Activated CD8-positive, alpha-beta memory T cell treated with anti-CD3 and anti-CD28 coated beads, Interleukin-2, amount 50 U/mL, for 1 hour (primary cell): ENCODE measurements around the gene TMEM178B.

ENCODE experiments used
- DNase-seq: peaks from one replicate; pipeline ENCODE4 v3.0.0-alpha.2; 2020; ENCODE audit errors: extremely low read depth

The TMEM178B gene

DNA sequence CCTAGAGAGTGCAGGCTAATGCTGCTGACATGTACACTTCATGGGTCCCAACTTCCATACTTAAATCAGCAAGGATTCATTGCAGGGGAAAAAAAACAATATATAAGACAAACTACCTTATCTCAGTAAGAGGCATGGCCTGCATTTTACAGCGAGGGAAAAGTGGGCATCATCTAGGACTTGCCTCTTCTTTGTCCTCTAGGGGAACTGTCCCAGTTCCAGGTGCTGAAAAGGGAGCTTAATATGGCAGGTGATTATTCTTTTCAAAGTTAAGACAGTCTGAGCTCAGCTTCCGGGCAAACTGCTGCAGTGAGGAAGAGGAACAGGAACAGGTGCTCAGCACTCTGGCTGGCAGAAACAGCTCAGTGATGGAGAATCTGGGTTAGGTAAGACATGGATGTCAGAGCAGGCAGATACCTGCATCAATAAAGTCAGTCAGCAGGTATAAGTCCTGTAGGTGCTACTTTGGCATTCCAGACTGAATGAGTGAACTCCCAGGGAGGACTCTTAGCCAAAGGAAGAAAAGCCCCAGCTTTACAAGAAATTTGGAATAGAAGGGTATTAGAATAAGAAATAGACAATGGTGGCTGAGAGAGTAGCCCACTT, 147.2 kb downstream of the TMEM178B start:
- DNase-seq, result no peak

DNA sequence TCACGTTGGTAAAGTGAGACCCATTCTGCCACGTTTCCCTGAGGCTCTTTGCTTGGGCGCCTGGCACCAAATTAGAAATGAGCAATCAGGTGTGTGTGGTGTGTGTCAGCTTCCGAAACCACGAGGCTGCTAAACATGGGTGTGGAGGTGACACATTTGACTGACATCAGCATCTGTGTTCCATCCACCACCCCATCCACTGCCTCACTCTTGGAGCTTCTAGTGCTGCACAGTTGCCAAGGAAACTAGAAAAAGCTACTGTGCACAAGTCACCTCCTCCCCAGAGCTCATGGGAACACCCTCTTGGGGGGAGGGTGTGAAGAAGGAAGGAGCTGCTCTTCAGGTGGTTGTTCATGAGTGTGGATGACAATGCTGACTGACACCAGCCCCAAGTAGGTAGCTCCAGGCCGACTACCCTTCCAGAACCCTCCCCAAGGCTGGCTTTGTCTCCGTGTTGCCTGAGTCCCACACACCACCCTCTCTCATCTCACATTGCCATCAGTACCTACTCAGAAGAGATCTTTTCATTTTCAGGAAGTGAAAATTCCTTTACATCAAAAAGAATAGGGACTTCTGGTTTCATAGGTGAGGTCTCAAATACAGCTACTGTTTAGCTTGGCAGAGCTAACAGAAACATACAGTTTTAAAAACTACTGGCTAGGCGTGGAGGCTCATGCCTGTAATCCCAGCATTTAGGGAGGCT, 152.2 kb downstream of the TMEM178B start:
- no peak for DNase-seq

- no peak for DNase-seq
These were observed 153.6 kb downstream of the TMEM178B start for GRCh38 chr7:141227454-141227853.

- DNase-seq, result no peak
These were observed 154.6 kb downstream of the TMEM178B start for GRCh38 chr7:141228482-141228881.

GRCh38 chr7:141231018-141231792, 157.3 kb downstream of the TMEM178B start:
- DNase-seq, result no peak

- no peak for DNase-seq
These were observed 158.6 kb downstream of the TMEM178B start for GRCh38 chr7:141232286-141233051.

GRCh38 chr7:141234335-141235105, 160.7 kb downstream of the TMEM178B start:
- DNase-seq, result no peak

- DNase-seq, result no peak
These were observed 161.8 kb downstream of the TMEM178B start for GRCh38 chr7:141235656-141236055.

DNA sequence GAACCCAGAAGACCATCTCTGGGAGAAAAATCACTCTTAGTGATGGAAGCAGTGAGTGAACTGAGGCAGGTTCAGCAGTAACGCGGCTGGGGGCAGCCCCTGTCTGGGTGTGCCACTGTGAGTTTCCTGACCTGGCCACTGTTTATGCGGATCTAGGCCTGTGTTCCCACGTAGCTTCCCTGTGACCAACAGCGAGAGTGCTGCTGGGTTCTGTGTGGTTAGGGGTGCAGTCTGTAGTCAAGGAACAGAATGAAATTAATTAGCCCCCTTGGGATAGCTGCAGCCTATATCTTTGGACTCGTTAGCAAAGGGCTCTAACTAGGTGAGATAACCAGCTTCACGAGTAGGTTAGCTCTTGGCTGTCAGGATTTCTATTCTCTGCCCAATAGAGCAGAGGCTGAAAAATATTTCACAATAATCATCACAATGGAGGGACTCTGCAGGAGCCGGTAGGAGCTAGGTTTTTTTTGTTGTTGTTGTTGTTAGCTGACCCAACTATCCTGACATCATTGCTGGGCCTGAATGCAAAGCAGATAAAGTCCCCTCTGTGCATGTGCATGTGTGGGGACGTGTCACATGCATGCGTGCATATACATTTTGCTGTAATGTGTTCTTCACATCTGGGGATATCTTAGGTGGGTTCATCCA, 164.9 kb downstream of the TMEM178B start:
- DNase-seq, result no peak

DNA sequence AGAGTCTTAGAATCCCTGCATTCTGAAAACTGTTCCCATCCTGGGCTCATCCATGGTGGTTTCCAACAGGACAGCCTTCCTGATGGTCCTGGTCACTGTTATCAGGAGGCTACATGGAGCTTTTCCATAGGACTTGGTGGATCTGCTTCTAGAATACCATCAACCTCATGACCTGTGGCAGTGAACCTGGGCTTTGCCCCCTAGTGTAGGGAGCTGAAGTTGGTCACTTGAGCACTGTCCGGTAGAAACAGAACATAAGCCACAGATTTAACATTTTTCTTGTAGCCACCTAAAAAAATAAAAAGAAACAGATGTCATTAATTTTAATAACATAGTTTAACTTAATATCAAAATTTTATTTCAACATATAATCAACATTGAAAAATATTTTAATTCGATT, 165.8 kb downstream of the TMEM178B start:
- DNase-seq, result no peak

DNA sequence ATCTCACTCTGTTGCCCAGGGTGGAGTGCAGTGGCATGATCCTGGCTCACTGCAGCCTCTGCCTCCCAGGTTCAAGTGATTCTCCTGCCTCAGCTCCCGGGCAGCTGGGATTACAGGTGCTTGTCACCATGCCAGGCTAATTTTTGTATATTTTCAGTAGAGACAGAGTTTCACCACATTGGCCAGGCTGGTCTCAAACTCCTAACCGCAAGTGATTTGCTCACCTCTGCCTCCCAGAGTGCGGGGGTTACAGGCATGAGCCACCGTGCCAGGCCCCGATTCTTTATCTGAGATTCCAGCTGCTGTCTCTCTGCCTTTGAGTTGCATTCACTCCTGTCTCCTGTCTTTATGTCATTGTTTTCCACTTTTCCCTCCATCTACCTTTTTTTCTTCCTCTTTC, 168.7 kb downstream of the TMEM178B start:
- DNase-seq, result no peak

- DNase-seq, result no peak
These were observed 169.5 kb downstream of the TMEM178B start for GRCh38 chr7:141243368-141243767.

- no peak for DNase-seq
These were observed 170.6 kb downstream of the TMEM178B start for GRCh38 chr7:141244435-141244834.

DNA sequence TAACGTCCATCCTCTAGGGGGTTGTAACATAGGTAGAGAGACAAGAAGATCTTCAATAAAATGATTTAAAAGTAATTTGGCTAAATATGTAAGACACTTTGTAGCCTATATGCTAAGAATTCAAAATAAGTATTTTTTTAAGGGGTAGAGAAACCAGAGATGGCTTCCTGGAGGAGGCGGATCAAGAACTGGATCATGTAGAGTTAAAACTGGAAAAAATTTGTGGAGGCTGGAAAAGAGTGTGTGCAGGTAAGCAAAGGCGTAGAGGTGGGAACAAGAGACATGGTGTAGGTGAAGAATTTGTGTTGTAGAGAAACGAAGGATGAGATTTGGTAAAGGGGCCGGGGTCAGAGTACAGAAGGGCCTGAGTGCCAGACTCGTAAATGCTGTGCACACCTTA, 172.6 kb downstream of the TMEM178B start:
- DNase-seq, result no peak

DNA sequence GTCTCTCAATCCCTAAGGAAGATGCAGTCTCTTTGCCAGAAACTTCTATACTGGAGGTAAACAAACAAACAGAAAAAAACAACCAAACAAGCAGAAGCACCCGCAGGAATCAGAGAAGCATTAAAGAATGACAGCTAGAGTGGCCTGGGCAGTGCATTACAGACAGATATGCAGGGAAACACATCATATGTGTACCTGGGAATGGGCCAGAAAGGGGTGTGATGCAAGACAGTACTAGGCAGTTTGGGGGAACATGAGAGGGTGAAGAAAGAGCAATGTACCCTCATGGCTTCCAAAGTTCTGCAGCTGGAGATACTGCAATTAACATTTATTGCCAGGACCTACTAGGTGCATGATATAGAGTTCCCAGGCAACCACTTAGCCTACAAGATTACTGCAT, 177.3 kb downstream of the TMEM178B start:
- DNase-seq, result no peak

DNA sequence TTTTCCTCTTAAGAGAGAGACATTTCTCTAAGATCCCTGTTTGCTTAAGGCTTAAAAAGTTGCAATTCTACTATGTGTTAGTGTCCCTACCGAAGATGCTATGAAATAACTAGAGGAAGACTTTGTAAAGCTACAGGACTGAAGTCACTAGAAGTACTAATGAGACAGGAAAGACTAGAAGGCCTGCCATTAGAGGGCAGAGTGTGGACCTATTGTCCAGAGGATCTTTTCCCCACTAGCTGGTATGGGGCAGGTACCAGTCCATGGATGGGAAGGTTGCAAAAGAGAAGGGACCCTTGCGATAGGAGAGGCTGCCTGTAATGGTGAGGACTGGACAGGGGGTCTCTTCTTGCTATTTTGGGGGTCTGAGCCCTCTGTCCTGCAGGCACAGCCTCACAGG, 178.1 kb downstream of the TMEM178B start:
- no peak for DNase-seq

GRCh38 chr7:141257597-141257996, 183.7 kb downstream of the TMEM178B start:
- DNase-seq, result no peak

- DNase-seq, result no peak
These were observed 184.7 kb downstream of the TMEM178B start for GRCh38 chr7:141258559-141258958.

GRCh38 chr7:141262101-141263090, 188.5 kb downstream of the TMEM178B start:
- no peak for DNase-seq

DNA sequence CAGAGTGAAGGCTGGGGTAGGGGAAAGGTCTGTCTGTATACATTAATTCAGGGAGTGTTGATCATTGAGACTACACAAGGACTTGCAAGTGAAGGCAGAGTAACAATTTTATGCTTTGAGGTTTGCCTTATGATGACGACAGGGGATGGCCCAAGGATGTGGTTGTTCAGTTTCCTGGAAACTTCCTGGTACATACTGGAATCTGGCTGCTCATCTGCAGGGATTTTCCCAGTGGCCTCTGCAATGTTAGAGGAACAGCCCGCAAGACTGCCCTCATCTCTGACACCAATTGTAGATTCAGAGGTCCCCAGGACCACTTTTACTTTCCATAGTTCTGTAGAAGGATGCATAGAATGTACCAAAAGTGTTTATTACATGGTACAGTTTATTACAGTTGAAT, 189.6 kb downstream of the TMEM178B start:
- DNase-seq, result no peak
